Measurements from ENCODE around the gene KCNIP1. TPM values are rescaled to one million over a fixed set of nuclear protein-coding genes. Genes with fewer than 3 reads are reported as not detected.
A peak's percentile ranks its signal among the peaks of the same experiment; 100 is the strongest.

The KCNIP1 gene
- total RNA-seq, 1 donor from 2014 or later, result 33.6 TPM

GRCh38 chr5:170562166-170562874 lies 58.5 kb downstream of the KCNIP1 start:
- DNase-seq (ENCODE audit: low read depth in 2 of 2), result no peak

- no peak for DNase-seq (ENCODE audit: low read depth in 2 of 2)
Measured at GRCh38 chr5:170562875-170563228, 59.0 kb downstream of the KCNIP1 start.

GRCh38 chr5:170563824-170564567 lies 60.2 kb downstream of the KCNIP1 start:
- DNase-seq (ENCODE audit: low read depth in 2 of 2), result no peak

GRCh38 chr5:170565072-170565471 lies 61.3 kb downstream of the KCNIP1 start:
- DNase-seq (ENCODE audit: low read depth in 2 of 2), result no peak

GRCh38 chr5:170569101-170569500 lies 65.3 kb downstream of the KCNIP1 start:
- DNase-seq (ENCODE audit: low read depth in 2 of 2), result no peak

- DNase-seq (ENCODE audit: low read depth in 2 of 2), result no peak
Measured at GRCh38 chr5:170570476-170570875, 66.7 kb downstream of the KCNIP1 start.

GRCh38 chr5:170571281-170571731 lies 67.5 kb downstream of the KCNIP1 start:
- peak in 1 of 2 donors; percentile 74 for DNase-seq (ENCODE audit: low read depth in 2 of 2)

- peak; percentile 54 to 79 for DNase-seq (ENCODE audit: low read depth in 2 of 2)
Measured at GRCh38 chr5:170571875-170572852, 68.3 kb downstream of the KCNIP1 start.

GRCh38 chr5:170573114-170573513 lies 69.3 kb downstream of the KCNIP1 start:
- no peak for DNase-seq (ENCODE audit: low read depth in 2 of 2)

GRCh38 chr5:170573660-170574059 lies 69.8 kb downstream of the KCNIP1 start:
- no peak for DNase-seq (ENCODE audit: low read depth in 2 of 2)

- DNase-seq (ENCODE audit: low read depth in 2 of 2), result no peak
Measured at GRCh38 chr5:170576602-170577535, 73.0 kb downstream of the KCNIP1 start.

- DNase-seq (ENCODE audit: low read depth in 2 of 2), result no peak
Measured at GRCh38 chr5:170579601-170580000, 75.8 kb downstream of the KCNIP1 start.

- peak; percentile 42 to 71 for DNase-seq (ENCODE audit: low read depth in 2 of 2)
Measured at GRCh38 chr5:170581211-170581610, 77.4 kb downstream of the KCNIP1 start.

GRCh38 chr5:170582644-170583330 lies 79.0 kb downstream of the KCNIP1 start:
- DNase-seq (ENCODE audit: low read depth in 2 of 2), result no peak

- DNase-seq (ENCODE audit: low read depth in 2 of 2), result no peak
Measured at GRCh38 chr5:170584003-170584402, 80.2 kb downstream of the KCNIP1 start.

- no peak for DNase-seq (ENCODE audit: low read depth in 2 of 2)
Measured at GRCh38 chr5:170584450-170585058, 80.7 kb downstream of the KCNIP1 start.

GRCh38 chr5:170585273-170585948 lies 81.6 kb downstream of the KCNIP1 start:
- no peak for DNase-seq (ENCODE audit: low read depth in 2 of 2)

- DNase-seq (ENCODE audit: low read depth in 2 of 2), result no peak
Measured at GRCh38 chr5:170587808-170588207, 84.0 kb downstream of the KCNIP1 start.

- DNase-seq (ENCODE audit: low read depth in 2 of 2), result no peak
Measured at GRCh38 chr5:170589643-170590042, 85.8 kb downstream of the KCNIP1 start.
